Panc1 (cell line): ENCODE data around the gene LIMA1.

Experiments used
- SIN3A ChIP-seq: IDR thresholded peaks from 2 replicates; pipeline ENCODE4 v1.6.1; 2012; ENCODE audit warnings: low read depth, mild to moderate bottlenecking, low read length, moderate library complexity, borderline replicate concordance; ENCODE audit not compliant: insufficient read depth
- TF ChIP-seq, protein P1 (sequence below): fragments of 450-650 bp; IDR thresholded peaks from 2 replicates; pipeline ENCODE4 v1.5.1; 2017; ENCODE audit warnings: mild to moderate bottlenecking

DNA sequence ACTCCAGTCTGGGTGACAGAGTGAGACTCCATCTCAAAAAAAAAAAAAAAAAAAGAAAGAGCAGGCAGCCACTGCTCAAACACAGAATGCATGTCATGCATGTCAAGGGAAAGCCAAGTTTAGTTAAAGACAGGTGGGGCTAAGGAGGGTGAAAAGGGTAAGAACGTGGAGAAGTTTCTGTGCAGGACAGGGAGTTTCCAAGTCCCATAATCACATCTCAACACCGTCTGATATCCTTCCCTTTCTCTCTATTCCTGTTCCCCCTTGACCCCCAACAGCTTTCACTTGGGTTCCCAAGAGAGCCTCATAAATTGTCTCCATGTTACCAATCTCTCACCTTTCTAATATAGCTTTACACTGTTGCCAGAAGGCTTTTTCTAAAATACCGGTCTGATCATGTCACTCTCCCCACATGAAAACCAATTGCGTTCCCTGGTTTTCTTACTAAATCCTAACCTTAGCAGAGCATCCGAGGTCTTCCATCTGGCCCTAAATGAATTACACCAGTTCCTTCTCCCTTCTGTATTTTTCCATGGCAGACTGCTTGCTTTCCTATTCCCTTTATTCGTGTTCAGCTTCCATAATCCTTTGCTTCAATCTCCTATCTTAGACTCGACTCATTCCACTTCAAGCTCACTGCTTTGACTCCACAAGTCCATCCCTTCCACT is 37.0 kb downstream of the LIMA1 start:
- no peak for TF ChIP-seq SIN3A
- TF ChIP-seq, protein P1, sequence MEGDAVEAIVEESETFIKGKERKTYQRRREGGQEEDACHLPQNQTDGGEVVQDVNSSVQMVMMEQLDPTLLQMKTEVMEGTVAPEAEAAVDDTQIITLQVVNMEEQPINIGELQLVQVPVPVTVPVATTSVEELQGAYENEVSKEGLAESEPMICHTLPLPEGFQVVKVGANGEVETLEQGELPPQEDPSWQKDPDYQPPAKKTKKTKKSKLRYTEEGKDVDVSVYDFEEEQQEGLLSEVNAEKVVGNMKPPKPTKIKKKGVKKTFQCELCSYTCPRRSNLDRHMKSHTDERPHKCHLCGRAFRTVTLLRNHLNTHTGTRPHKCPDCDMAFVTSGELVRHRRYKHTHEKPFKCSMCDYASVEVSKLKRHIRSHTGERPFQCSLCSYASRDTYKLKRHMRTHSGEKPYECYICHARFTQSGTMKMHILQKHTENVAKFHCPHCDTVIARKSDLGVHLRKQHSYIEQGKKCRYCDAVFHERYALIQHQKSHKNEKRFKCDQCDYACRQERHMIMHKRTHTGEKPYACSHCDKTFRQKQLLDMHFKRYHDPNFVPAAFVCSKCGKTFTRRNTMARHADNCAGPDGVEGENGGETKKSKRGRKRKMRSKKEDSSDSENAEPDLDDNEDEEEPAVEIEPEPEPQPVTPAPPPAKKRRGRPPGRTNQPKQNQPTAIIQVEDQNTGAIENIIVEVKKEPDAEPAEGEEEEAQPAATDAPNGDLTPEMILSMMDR, result no peak
